ENCODE results near the gene BORCS8.
A peak's percentile ranks its signal among the peaks of the same experiment; 100 is the strongest.
"Not testable (repeated sequence)": the region's sequence is repeated elsewhere in the genome, so short reads cannot be mapped to it uniquely, and the experiment has no call there.

The BORCS8 gene

DNA sequence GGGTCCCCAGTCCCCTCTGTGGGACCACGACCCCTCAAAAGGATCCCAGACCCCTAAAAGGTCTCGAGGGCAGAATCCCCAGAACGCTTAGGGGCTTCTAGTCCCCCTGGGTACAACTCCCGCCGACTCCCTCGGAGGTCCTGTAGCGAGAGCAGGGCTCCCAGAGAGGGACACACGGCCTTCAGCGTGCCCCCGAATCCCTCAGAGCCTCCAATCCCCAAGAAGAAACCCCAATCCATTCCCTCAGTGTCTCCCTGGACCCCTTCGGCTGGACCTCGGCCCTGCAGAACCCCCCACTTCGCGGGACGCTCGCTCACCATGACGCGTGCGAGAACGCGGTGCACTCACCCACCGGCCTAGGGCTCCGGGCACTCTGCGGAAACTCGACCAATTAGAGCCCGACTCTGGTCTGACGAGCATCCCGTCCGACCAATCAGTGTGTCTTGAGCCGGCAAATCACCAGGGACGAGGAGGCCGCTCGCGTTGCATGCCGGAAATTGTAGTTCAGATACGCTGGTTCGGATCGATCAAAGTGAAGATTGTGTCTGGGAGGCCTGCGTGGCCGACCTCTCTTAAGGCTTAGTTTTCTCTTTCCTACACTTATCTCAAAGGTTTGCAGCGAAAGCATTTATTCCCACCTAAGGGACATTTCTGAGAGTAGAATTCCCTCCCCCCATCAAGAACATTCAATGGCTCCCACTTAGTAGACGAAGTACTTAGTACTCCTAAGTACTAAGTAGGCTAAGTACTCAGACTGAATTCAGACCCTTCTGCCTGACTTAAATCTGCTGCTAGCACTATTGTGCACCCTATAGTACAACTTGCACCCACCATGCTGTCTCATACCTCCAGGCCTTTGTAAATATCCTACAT, 53.6 kb downstream of the BORCS8 start, which contains the start of gene TMEM161A:
TSS of gene TMEM161A (minus strand) at position 370 of the 873 bp plus-strand sequence. CDS start at position 320, 50 bp downstream.
- peak; percentile 97 for DNase-seq
- TF ChIP-seq, protein P1, sequence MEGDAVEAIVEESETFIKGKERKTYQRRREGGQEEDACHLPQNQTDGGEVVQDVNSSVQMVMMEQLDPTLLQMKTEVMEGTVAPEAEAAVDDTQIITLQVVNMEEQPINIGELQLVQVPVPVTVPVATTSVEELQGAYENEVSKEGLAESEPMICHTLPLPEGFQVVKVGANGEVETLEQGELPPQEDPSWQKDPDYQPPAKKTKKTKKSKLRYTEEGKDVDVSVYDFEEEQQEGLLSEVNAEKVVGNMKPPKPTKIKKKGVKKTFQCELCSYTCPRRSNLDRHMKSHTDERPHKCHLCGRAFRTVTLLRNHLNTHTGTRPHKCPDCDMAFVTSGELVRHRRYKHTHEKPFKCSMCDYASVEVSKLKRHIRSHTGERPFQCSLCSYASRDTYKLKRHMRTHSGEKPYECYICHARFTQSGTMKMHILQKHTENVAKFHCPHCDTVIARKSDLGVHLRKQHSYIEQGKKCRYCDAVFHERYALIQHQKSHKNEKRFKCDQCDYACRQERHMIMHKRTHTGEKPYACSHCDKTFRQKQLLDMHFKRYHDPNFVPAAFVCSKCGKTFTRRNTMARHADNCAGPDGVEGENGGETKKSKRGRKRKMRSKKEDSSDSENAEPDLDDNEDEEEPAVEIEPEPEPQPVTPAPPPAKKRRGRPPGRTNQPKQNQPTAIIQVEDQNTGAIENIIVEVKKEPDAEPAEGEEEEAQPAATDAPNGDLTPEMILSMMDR (IDR thresholded peaks at IDR 0.05; ENCODE audit: low read depth, low read length): no peak

DNA sequence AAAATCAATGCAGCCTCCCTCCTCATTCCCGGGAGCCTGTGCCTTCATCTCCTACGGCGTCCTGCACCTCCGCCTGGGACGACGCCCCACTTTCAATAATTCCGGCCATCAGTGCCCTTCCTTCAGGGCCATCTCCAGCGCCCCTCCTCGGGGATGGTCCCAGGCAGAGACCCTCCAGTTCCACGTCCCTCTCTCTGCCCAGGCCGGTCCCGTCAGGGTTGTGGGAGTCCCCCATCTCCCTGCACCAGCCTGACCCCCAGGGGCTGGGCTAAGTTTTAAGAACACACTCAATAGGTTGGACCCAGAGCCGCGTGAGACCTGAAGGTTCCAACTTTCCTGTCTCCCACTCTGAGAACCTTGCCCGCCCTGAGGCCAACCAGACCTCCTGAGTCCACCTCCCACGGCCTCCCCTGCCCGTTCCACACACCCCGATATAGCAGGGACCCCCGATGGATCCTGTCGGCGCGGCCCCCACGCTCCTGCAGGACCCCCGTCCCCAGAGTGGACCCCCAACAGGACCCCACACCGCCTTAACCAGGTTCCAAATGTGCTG, 54.3 kb downstream of the BORCS8 start:
- H3K9me3 ChIP-seq: no peaks in the 10 kb centered on the region
- H3K27me3 ChIP-seq: no peaks in the 10 kb centered on the region
- no peak for DNase-seq
- H3K36me3 ChIP-seq: no peaks in the 10 kb centered on the region
- 0 out of 2 replicates have a peak, but pooled peaks cover 3% of the 10 kb centered on the region for H3K4me1 ChIP-seq
- peak overlapping the region; percentile 67 for H3K4me3 ChIP-seq (ENCODE audit: low read depth, low read length)
- TF ChIP-seq, protein P1 (IDR thresholded peaks at IDR 0.05; ENCODE audit: low read depth, low read length): no peak

More for the DNA sequence above, 53.6 kb downstream of the BORCS8 start, which contains the start of gene TMEM161A:
- no peaks in the 10 kb centered on the region for H3K9me3 ChIP-seq
- H3K4me3 ChIP-seq (ENCODE audit: low read depth, low read length): peak within 1 kb of the TSS; percentile 67
- 0 out of 2 replicates have a peak, but pooled peaks cover 3% of the 10 kb centered on the region for H3K4me1 ChIP-seq
- H3K36me3 ChIP-seq: no peaks in the 10 kb centered on the region
- no peaks in the 10 kb centered on the region for H3K27me3 ChIP-seq

DNA sequence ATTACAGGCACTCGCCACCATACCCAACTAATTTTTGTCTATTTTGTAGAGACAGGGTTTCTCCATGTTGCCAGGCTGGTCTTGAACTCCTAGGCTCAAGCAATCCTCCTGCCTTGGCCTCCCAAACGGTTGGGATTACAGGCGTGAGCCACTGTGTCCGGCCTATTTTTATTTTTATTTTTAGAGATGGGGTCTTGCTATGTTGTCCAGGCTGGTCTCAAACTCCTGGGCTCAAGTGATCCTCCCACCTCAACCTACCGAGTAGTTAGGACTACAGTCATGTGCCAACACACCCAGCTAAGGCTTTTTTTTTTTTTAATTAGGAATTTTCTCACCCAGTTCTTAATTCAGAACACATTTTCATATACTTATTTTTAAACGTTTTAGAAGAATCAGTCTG, 56.2 kb downstream of the BORCS8 start:
- not testable (repeated sequence) for H3K27me3 ChIP-seq; H3K36me3 ChIP-seq; DNase-seq; H3K4me3 ChIP-seq (ENCODE audit: low read depth, low read length); H3K4me1 ChIP-seq; H3K9me3 ChIP-seq

DNA sequence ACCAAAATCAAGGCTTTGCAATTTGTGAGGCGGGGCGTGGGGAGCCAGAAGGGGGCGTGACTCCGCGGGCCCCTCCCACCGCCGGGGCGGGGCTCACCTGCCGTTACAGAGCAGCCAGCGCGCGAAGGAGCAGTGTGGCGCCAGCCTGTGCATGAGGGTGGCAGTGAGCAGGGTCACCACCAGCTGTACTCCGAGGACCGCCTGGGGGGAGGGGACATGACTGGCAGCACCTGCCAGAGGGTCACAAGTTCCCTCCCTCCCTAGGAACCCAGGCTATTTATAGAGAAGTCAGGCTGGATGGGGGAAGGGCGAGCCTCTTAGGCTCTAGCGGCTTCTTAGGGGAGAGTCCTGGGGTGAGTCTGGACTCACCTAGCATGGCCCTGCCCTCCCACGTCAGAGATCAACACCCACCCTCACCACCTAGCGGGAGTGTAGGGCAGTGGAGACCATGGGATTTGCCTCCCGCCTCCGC, 57.2 kb downstream of the BORCS8 start:
- Histone ChIP-seq H3K4me1 (0 out of 2 replicates have a peak, but pooled peaks cover 3% of the 10 kb centered on the region), H3K36me3 (no peaks in the 10 kb centered on the region; the same call in 1 of the 2 replicates), H3K4me3 (ENCODE audit: low read depth, low read length) (no peak overlapping the region), H3K9me3 (no peaks in the 10 kb centered on the region; the same call in 1 of the 2 replicates), H3K27me3 (no peaks in the 10 kb centered on the region)
- TF ChIP-seq, protein P1 (IDR thresholded peaks at IDR 0.05; ENCODE audit: low read depth, low read length): no peak
- no peak for DNase-seq

DNA sequence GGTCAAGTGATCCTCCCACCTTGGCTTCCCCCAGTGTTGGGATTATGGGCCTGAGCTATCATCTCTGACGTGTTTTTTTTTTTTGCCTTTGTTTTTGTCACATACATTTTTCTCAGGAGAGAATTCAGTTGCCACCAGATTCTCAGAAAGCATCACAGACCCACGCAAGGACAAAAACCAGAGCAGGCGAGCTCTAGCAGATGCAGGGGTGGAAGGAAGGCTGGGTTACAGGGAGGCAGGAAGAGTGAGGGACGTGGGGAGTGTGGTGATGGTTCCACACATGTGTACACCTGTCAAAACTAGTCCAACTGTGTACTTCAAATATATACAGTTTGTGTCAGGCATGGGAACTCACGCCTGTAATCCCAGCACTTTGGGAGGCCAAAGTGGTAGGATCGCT, 58.0 kb downstream of the BORCS8 start:
- H3K9me3 ChIP-seq: no peaks in the 10 kb centered on the region; the same call in 1 of the 2 replicates
- H3K27me3 ChIP-seq: no peaks in the 10 kb centered on the region
- TF ChIP-seq, protein P1 (IDR thresholded peaks at IDR 0.05; ENCODE audit: low read depth, low read length): no peak
- 0 out of 2 replicates have a peak, but pooled peaks cover 3% of the 10 kb centered on the region for H3K4me1 ChIP-seq
- H3K36me3 ChIP-seq: no peaks in the 10 kb centered on the region; the same call in 1 of the 2 replicates
- no peak overlapping the region for H3K4me3 ChIP-seq (ENCODE audit: low read depth, low read length)
- no peak for DNase-seq

DNA sequence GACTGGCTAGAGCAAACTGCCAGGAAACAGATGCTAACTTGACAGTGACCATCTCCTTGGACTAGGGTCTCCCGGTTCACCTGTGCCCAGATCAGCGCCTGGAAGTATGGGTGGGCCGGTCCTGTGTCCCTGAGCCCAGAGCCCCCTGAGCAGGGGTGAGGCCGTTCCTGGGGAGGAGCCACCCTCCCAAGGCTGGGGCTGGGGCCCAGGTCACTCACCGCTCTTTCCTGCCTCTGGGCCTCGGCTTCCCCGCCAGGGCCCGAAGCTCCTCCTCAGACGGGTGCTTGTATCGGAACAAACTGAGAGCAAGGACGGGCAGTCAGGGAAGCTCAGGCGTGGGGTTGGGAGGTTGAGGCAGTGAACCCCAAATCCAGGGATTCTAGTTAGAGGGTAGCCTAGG, 59.0 kb downstream of the BORCS8 start:
- H3K36me3 ChIP-seq: no peaks in the 10 kb centered on the region; the same call in 1 of the 2 replicates

More for the DNA sequence above, 59.0 kb downstream of the BORCS8 start:
- no peaks in the 10 kb centered on the region for H3K27me3 ChIP-seq
- H3K4me3 ChIP-seq (ENCODE audit: low read depth, low read length): no peak overlapping the region
- no peaks in the 10 kb centered on the region; the same call in 1 of the 2 replicates for H3K9me3 ChIP-seq
- TF ChIP-seq, protein P1 (IDR thresholded peaks at IDR 0.05; ENCODE audit: low read depth, low read length): no peak
- DNase-seq: no peak
- H3K4me1 ChIP-seq: 0 out of 2 replicates have a peak, but pooled peaks cover 3% of the 10 kb centered on the region

Measured in BE2C (cell line).